ENCODE results near the gene TMED5. TPM values are rescaled to one million over a fixed set of nuclear protein-coding genes. Genes with fewer than 3 reads are reported as not detected.

TMED5 gene
- polyA plus RNA-seq, 1 donor from 2014 or later = 22.3 TPM

GRCh38 chr1:93143136-93143535, 37.1 kb downstream of the TMED5 start:
- Histone ChIP-seq H3K27ac (ENCODE audit: low read length) (no peak overlapping the region), H3K9me3 (ENCODE audit: low read length) (no peaks in the 10 kb centered on the region)
- no peak for TF ChIP-seq MXI1 (conservative IDR thresholded peaks at IDR 0.05; ENCODE audit: poor library complexity, severe bottlenecking)
- TF ChIP-seq RAD21 (conservative IDR thresholded peaks at IDR 0.05) = no peak

GRCh38 chr1:93142161-93142560, 38.1 kb downstream of the TMED5 start:
- Histone ChIP-seq H4K20me1 (ENCODE audit: insufficient read depth) (no peaks in the 10 kb centered on the region), H2AFZ (ENCODE audit: low read depth, low read length) (no peak overlapping the region), H3K27ac (ENCODE audit: low read length) (no peak overlapping the region), H3K36me3 (ENCODE audit: insufficient read depth, low read length) (no peaks in the 10 kb centered on the region), H3K4me2 (ENCODE audit: low read length) (no peak overlapping the region), H3K79me2 (replicated peaks; ENCODE audit: insufficient read depth, low read length) (peaks cover 4% of the 10 kb centered on the region), H3F3A (ENCODE audit: insufficient read depth, low read length, poor library complexity, severe bottlenecking) (no peaks in the 10 kb centered on the region), H3K9me2 (ENCODE audit: insufficient read depth, low read length) (no peaks in the 10 kb centered on the region), H3K27me3 (ENCODE audit: insufficient read depth, low read depth, low read length) (no peaks in the 10 kb centered on the region), H3K9me3 (ENCODE audit: low read length) (no peaks in the 10 kb centered on the region), H3K9ac (ENCODE audit: low read length) (no peak overlapping the region), H3K4me3 (ENCODE audit: low read length) (no peak overlapping the region)
- TF ChIP-seq EZH2 (IDR thresholded peaks at IDR 0.05; ENCODE audit: borderline replicate concordance, insufficient read depth, low read length, poor library complexity, severe bottlenecking) (no peak), REST (IDR thresholded peaks at IDR 0.05; ENCODE audit: borderline replicate concordance) (no peak), RAD21 (conservative IDR thresholded peaks at IDR 0.05) (no peak), POLR2AphosphoS5 (IDR thresholded peaks at IDR 0.05) (no peak), CTCF (IDR thresholded peaks at IDR 0.05; ENCODE audit: poor library complexity, severe bottlenecking) (no peak), TAF1 (IDR thresholded peaks at IDR 0.05; ENCODE audit: low read depth) (no peak), SMC3 (conservative IDR thresholded peaks at IDR 0.05; ENCODE audit: poor library complexity) (no peak)

More at GRCh38 chr1:93143136-93143535, 37.1 kb downstream of the TMED5 start:
- no peak overlapping the region for H3K9ac ChIP-seq (ENCODE audit: low read length)
- H4K20me1 ChIP-seq (ENCODE audit: insufficient read depth) = no peaks in the 10 kb centered on the region
- no peak overlapping the region for H2AFZ ChIP-seq (ENCODE audit: low read depth, low read length)
- no peaks in the 10 kb centered on the region for H3F3A ChIP-seq (ENCODE audit: insufficient read depth, low read length, poor library complexity, severe bottlenecking)
- H3K79me2 ChIP-seq (replicated peaks; ENCODE audit: insufficient read depth, low read length) = peaks cover 3% of the 10 kb centered on the region
- H3K27me3 ChIP-seq (ENCODE audit: insufficient read depth, low read depth, low read length) = no peaks in the 10 kb centered on the region
- no peaks in the 10 kb centered on the region for H3K9me2 ChIP-seq (ENCODE audit: insufficient read depth, low read length)
- H3K36me3 ChIP-seq (ENCODE audit: insufficient read depth, low read length) = no peaks in the 10 kb centered on the region
- no peak overlapping the region for H3K4me2 ChIP-seq (ENCODE audit: low read length)
- H3K4me3 ChIP-seq (ENCODE audit: low read length) = no peak overlapping the region

- H3K36me3 ChIP-seq (ENCODE audit: insufficient read depth, low read length) = peaks cover 4% of the 10 kb centered on the region
- H3K4me3 ChIP-seq (ENCODE audit: low read length) = no peak overlapping the region
- TF ChIP-seq TAF1 (IDR thresholded peaks at IDR 0.05; ENCODE audit: low read depth) (no peak), POLR2AphosphoS5 (IDR thresholded peaks at IDR 0.05) (no peak), MXI1 (conservative IDR thresholded peaks at IDR 0.05; ENCODE audit: poor library complexity, severe bottlenecking) (no peak), REST (IDR thresholded peaks at IDR 0.05; ENCODE audit: borderline replicate concordance) (no peak), EZH2 (IDR thresholded peaks at IDR 0.05; ENCODE audit: borderline replicate concordance, insufficient read depth, low read length, poor library complexity, severe bottlenecking) (no peak), CTCF (IDR thresholded peaks at IDR 0.05; ENCODE audit: poor library complexity, severe bottlenecking) (no peak)
- no peaks in the 10 kb centered on the region for H3K9me3 ChIP-seq (ENCODE audit: low read length)
- H3K27ac ChIP-seq (ENCODE audit: low read length) = no peak overlapping the region
- no peak overlapping the region for H2AFZ ChIP-seq (ENCODE audit: low read depth, low read length)
- H4K20me1 ChIP-seq (ENCODE audit: insufficient read depth) = no peaks in the 10 kb centered on the region
- no peak overlapping the region for H3K9ac ChIP-seq (ENCODE audit: low read length)
- H3K27me3 ChIP-seq (ENCODE audit: insufficient read depth, low read depth, low read length) = no peaks in the 10 kb centered on the region
- no peaks in the 10 kb centered on the region for H3F3A ChIP-seq (ENCODE audit: insufficient read depth, low read length, poor library complexity, severe bottlenecking)
- no peaks in the 10 kb centered on the region for H3K9me2 ChIP-seq (ENCODE audit: insufficient read depth, low read length)
- H3K4me2 ChIP-seq (ENCODE audit: low read length) = no peak overlapping the region
- H3K79me2 ChIP-seq (replicated peaks; ENCODE audit: insufficient read depth, low read length) = peaks cover 4% of the 10 kb centered on the region
Measured at GRCh38 chr1:93140106-93140505, 40.1 kb downstream of the TMED5 start.
